ENCODE data around the gene LRRC63. TPM values are rescaled to one million over a fixed set of nuclear protein-coding genes. Genes with fewer than 3 reads are reported as not detected.
"Not testable (repeated sequence)": the region's sequence is repeated elsewhere in the genome, so short reads cannot be mapped to it uniquely, and the experiment has no call there.

LRRC63 gene
- total RNA-seq, 1 experiment from 2014 or later: not detected

- DNase-seq (ENCODE audit: low spot score); in situ Hi-C loops (cut with HindIII; ENCODE audit: low sequenced_read_pairs): not testable (repeated sequence)
Measured at GRCh38 chr13:46214741-46215140, 3.0 kb downstream of the LRRC63 start.

- in situ Hi-C loops (cut with HindIII; ENCODE audit: low sequenced_read_pairs); DNase-seq (ENCODE audit: low spot score): not testable (repeated sequence)
Measured at GRCh38 chr13:46220234-46220633, 8.5 kb downstream of the LRRC63 start.

GRCh38 chr13:46229251-46229650 lies 17.5 kb downstream of the LRRC63 start:
- in situ Hi-C loops (cut with HindIII; ENCODE audit: low sequenced_read_pairs): no loop called here
- DNase-seq (ENCODE audit: low spot score): no peak

- in situ Hi-C loops (cut with HindIII; ENCODE audit: low sequenced_read_pairs): no loop called here
- no peak for DNase-seq (ENCODE audit: low spot score)
Measured at GRCh38 chr13:46232281-46232680, 20.6 kb downstream of the LRRC63 start.

GRCh38 chr13:46235286-46235685 lies 23.6 kb downstream of the LRRC63 start:
- in situ Hi-C loops (cut with HindIII; ENCODE audit: low sequenced_read_pairs): no loop called here
- DNase-seq (ENCODE audit: low spot score): no peak

- DNase-seq (ENCODE audit: low spot score): no peak
- in situ Hi-C loops (cut with HindIII; ENCODE audit: low sequenced_read_pairs): no loop called here
Measured at GRCh38 chr13:46265292-46265691, 53.6 kb downstream of the LRRC63 start.

- no peak for DNase-seq (ENCODE audit: low spot score)
- in situ Hi-C loops (cut with HindIII; ENCODE audit: low sequenced_read_pairs): no loop called here
Measured at GRCh38 chr13:46267166-46267565, 55.4 kb downstream of the LRRC63 start.

- no peak for DNase-seq (ENCODE audit: low spot score)
- in situ Hi-C loops (cut with HindIII; ENCODE audit: low sequenced_read_pairs): no loop called here
Measured at GRCh38 chr13:46270416-46270815, 58.7 kb downstream of the LRRC63 start.

- in situ Hi-C loops (cut with HindIII; ENCODE audit: low sequenced_read_pairs): no loop called here
- no peak for DNase-seq (ENCODE audit: low spot score)
Measured at GRCh38 chr13:46274094-46274698, 62.5 kb downstream of the LRRC63 start.

- in situ Hi-C loops (cut with HindIII; ENCODE audit: low sequenced_read_pairs): no loop called here
- no peak for DNase-seq (ENCODE audit: low spot score)
Measured at GRCh38 chr13:46278474-46278873, 66.7 kb downstream of the LRRC63 start.

GRCh38 chr13:46281779-46282178 lies 70.1 kb downstream of the LRRC63 start:
- DNase-seq (ENCODE audit: low spot score): no peak
- in situ Hi-C loops (cut with HindIII; ENCODE audit: low sequenced_read_pairs): no loop called here

- in situ Hi-C loops (cut with HindIII; ENCODE audit: low sequenced_read_pairs); DNase-seq (ENCODE audit: low spot score): not testable (repeated sequence)
Measured at GRCh38 chr13:46283912-46284824, 72.4 kb downstream of the LRRC63 start.

GRCh38 chr13:46286972-46287371 lies 75.2 kb downstream of the LRRC63 start:
- in situ Hi-C loops (cut with HindIII; ENCODE audit: low sequenced_read_pairs): no loop called here
- DNase-seq (ENCODE audit: low spot score): no peak

GRCh38 chr13:46288570-46289259 lies 77.0 kb downstream of the LRRC63 start:
- peak; percentile 15 for DNase-seq (ENCODE audit: low spot score)
- in situ Hi-C loops (cut with HindIII; ENCODE audit: low sequenced_read_pairs): no loop called here

- in situ Hi-C loops (cut with HindIII; ENCODE audit: low sequenced_read_pairs): no loop called here
- no peak for DNase-seq (ENCODE audit: low spot score)
Measured at GRCh38 chr13:46289260-46289955, 77.7 kb downstream of the LRRC63 start.

- DNase-seq (ENCODE audit: low spot score): no peak
- in situ Hi-C loops (cut with HindIII; ENCODE audit: low sequenced_read_pairs): no loop called here
Measured at GRCh38 chr13:46290434-46290833, 78.7 kb downstream of the LRRC63 start.

GRCh38 chr13:46293436-46293835 lies 81.7 kb downstream of the LRRC63 start:
- no peak for DNase-seq (ENCODE audit: low spot score)

GRCh38 chr13:46295491-46296114 lies 83.9 kb downstream of the LRRC63 start:
- in situ Hi-C loops (cut with HindIII; ENCODE audit: low sequenced_read_pairs): no loop called here
- no peak for DNase-seq (ENCODE audit: low spot score)

More at GRCh38 chr13:46293436-46293835, 81.7 kb downstream of the LRRC63 start:
- in situ Hi-C loops (cut with HindIII; ENCODE audit: low sequenced_read_pairs): no loop called here

Data from G401 (cell line).